Measurements from ENCODE around the gene EIF4G3.
A peak's percentile ranks its signal among the peaks of the same experiment; 100 is the strongest.
"Not testable (repeated sequence)": the region's sequence is repeated elsewhere in the genome, so short reads cannot be mapped to it uniquely, and the experiment has no call there.

Gene EIF4G3

GRCh38 chr1:21028520-21029145 is 148.1 kb downstream of the EIF4G3 start:
- TF ChIP-seq CSDC2 (CRISPR knock-in tag; IDR thresholded peaks at IDR 0.05) (no peak), ZNF70 (CRISPR knock-in tag; IDR thresholded peaks at IDR 0.05) (no peak), PPARA (CRISPR knock-in tag; IDR thresholded peaks at IDR 0.05; ENCODE audit: borderline replicate concordance) (no peak), ZFP3 (CRISPR knock-in tag; IDR thresholded peaks at IDR 0.05) (no peak), ZNF8 (CRISPR knock-in tag; IDR thresholded peaks at IDR 0.05) (no peak)
- ATAC-seq, result no peak

- ATAC-seq, result no peak
- TF ChIP-seq POU6F1 (CRISPR knock-in tag; IDR thresholded peaks at IDR 0.05; ENCODE audit: borderline replicate concordance, low read depth) (no peak), ESRRG (CRISPR knock-in tag; IDR thresholded peaks at IDR 0.05) (no peak), ISL1 (CRISPR knock-in tag; IDR thresholded peaks at IDR 0.05) (no peak), OSR1 (CRISPR knock-in tag; IDR thresholded peaks at IDR 0.05) (no peak), ARNTL (CRISPR knock-in tag; IDR thresholded peaks at IDR 0.05; ENCODE audit: borderline replicate concordance, low read depth) (no peak)
Observed at GRCh38 chr1:21027805-21028204, 148.9 kb downstream of the EIF4G3 start.

GRCh38 chr1:21024918-21025317 is 151.8 kb downstream of the EIF4G3 start:
- no peak for TF ChIP-seq POU6F1 (CRISPR knock-in tag; IDR thresholded peaks at IDR 0.05; ENCODE audit: borderline replicate concordance, low read depth)
- TF ChIP-seq OSR1 (CRISPR knock-in tag; IDR thresholded peaks at IDR 0.05), result no peak
- TF ChIP-seq ZNF70 (CRISPR knock-in tag; IDR thresholded peaks at IDR 0.05), result peak; percentile 93
- no peak for TF ChIP-seq TOX (CRISPR knock-in tag; IDR thresholded peaks at IDR 0.05; ENCODE audit: borderline replicate concordance)
- ATAC-seq, result no peak

GRCh38 chr1:21024136-21024896 is 152.4 kb downstream of the EIF4G3 start:
- ATAC-seq, result not testable (repeated sequence)

- TF ChIP-seq TSHZ2 (CRISPR knock-in tag; IDR thresholded peaks at IDR 0.05) (no peak), OSR1 (CRISPR knock-in tag; IDR thresholded peaks at IDR 0.05) (no peak), TCF4 (CRISPR knock-in tag; IDR thresholded peaks at IDR 0.05; ENCODE audit: borderline replicate concordance) (peak; percentile 38; the same call in 1 of the 2 replicates), ZNF8 (CRISPR knock-in tag; IDR thresholded peaks at IDR 0.05) (no peak; the same call in 1 of the 2 replicates), CREB5 (CRISPR knock-in tag; IDR thresholded peaks at IDR 0.05; ENCODE audit: low read depth) (no peak), PATZ1 (CRISPR knock-in tag; IDR thresholded peaks at IDR 0.05; ENCODE audit: borderline replicate concordance) (no peak), ZNF70 (CRISPR knock-in tag; IDR thresholded peaks at IDR 0.05) (peak; percentile 95), CSRNP3 (CRISPR knock-in tag; IDR thresholded peaks at IDR 0.05) (no peak), TOX (CRISPR knock-in tag; IDR thresholded peaks at IDR 0.05; ENCODE audit: borderline replicate concordance) (peak; percentile 54; the same call in 1 of the 2 replicates), ISL1 (CRISPR knock-in tag; IDR thresholded peaks at IDR 0.05) (peak; percentile 93), BACH2 (CRISPR knock-in tag; IDR thresholded peaks at IDR 0.05; ENCODE audit: borderline replicate concordance) (no peak; the same call in 1 of the 2 replicates), ARNTL (CRISPR knock-in tag; IDR thresholded peaks at IDR 0.05; ENCODE audit: borderline replicate concordance, low read depth) (no peak)
- ATAC-seq, result peak; percentile 98
Observed at GRCh38 chr1:21022279-21023040, 154.2 kb downstream of the EIF4G3 start.
